ENCODE results near the gene CDKAL1.

CDKAL1 gene

DNA sequence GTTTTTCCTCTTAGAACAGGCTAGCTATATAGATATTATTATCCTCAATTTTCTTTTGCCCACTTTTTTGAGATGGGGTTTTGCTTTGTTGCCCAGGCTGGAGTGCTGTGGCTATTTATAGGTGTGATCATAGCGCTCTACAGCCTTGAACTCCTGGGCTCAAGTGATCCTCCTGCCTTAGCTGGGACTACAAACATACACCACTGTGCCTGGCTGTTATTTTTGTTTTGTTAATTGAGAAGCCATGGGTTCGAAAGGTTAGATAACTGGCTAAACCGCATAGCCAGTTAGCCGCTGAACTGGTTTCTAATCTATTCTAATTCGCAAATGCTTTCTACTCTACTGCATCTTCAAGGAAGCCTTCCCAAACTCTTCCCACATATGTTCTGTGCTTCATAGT is 425.8 kb downstream of the CDKAL1 start:
- no peaks in the 10 kb centered on the region for H3K27me3 ChIP-seq
- H3K9me3 ChIP-seq, result no peaks in the 10 kb centered on the region
- H3K4me3 ChIP-seq (ENCODE audit: low read depth, low read length), result no peak overlapping the region
- H3K36me3 ChIP-seq, result no peaks in the 10 kb centered on the region
- no peak for DNase-seq
- H3K4me1 ChIP-seq, result peaks cover 4% of the 10 kb centered on the region; the same call in 1 of the 2 replicates
- TF ChIP-seq, protein P1, sequence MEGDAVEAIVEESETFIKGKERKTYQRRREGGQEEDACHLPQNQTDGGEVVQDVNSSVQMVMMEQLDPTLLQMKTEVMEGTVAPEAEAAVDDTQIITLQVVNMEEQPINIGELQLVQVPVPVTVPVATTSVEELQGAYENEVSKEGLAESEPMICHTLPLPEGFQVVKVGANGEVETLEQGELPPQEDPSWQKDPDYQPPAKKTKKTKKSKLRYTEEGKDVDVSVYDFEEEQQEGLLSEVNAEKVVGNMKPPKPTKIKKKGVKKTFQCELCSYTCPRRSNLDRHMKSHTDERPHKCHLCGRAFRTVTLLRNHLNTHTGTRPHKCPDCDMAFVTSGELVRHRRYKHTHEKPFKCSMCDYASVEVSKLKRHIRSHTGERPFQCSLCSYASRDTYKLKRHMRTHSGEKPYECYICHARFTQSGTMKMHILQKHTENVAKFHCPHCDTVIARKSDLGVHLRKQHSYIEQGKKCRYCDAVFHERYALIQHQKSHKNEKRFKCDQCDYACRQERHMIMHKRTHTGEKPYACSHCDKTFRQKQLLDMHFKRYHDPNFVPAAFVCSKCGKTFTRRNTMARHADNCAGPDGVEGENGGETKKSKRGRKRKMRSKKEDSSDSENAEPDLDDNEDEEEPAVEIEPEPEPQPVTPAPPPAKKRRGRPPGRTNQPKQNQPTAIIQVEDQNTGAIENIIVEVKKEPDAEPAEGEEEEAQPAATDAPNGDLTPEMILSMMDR (IDR thresholded peaks at IDR 0.05; ENCODE audit: low read depth, low read length), result no peak

DNA sequence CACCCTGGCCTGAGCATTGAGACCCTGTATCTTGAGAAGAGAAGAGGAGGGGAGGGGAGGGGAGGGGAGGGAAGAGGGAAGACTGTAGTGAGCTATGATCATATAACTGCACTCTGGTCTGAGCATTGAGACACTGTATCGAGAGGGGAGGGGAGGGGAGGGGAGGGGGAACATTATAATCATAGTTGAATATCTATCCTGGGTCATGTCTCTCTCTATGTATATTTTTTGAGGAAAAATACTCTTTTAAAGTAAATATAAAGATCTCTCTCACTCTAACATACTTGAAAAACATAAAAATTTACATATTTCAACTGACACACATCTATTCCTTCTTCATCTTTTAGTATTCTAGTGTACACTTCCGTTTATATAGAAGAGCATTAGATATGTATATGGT is 431.0 kb downstream of the CDKAL1 start:
- TF ChIP-seq, protein P1 (IDR thresholded peaks at IDR 0.05; ENCODE audit: low read depth, low read length), result no peak
- peaks cover 3% of the 10 kb centered on the region; the same call in 1 of the 2 replicates for H3K9me3 ChIP-seq
- no peak for DNase-seq
- H3K36me3 ChIP-seq, result no peaks in the 10 kb centered on the region
- no peak overlapping the region for H3K4me3 ChIP-seq (ENCODE audit: low read depth, low read length)
- H3K4me1 ChIP-seq, result no peaks in the 10 kb centered on the region
- no peaks in the 10 kb centered on the region for H3K27me3 ChIP-seq

DNA sequence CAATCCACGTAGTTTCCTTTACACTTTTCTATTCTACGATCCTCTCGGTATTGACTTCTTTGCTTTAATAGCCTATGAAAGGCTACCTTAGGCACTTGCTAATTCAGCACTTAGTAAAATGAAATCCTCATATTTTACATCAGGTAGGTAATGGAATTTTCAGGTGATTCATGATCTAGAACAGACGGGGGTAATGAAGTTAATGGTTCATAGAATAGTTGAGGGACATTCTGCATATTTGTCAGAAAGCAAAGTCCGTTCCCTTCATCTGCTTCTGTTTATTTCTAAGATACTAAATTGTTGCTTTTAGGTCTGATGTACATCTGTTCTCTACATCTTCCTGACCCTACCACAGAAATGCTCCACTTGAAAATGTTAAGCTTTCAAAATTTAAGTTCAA is 431.7 kb downstream of the CDKAL1 start:
- TF ChIP-seq, protein P1 (IDR thresholded peaks at IDR 0.05; ENCODE audit: low read depth, low read length), result no peak
- Histone ChIP-seq H3K4me3 (ENCODE audit: low read depth, low read length) (no peak overlapping the region), H3K4me1 (no peaks in the 10 kb centered on the region)

DNA sequence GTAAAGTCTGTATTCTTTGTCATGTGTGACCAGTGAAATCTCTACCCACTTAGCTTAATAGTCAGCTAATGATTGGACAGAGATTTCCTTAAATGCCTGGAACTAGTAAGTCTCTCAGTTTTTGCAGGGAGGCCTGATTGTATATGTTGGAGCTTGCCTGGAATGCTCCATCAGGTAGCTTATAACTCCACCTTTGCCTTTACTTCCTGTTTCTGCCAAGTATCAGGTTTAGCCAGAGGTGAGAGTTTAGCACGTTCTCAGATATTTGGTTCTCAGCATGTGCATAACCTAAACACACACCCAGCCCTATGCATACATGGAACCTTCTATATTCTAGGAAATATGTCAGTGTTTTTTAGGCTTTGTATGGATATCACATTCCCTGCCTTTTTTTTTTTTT is 435.3 kb downstream of the CDKAL1 start:
- Histone ChIP-seq H3K36me3 (no peaks in the 10 kb centered on the region), H3K9me3 (peaks cover 3% of the 10 kb centered on the region; the same call in 1 of the 2 replicates), H3K27me3 (no peaks in the 10 kb centered on the region), H3K4me3 (ENCODE audit: low read depth, low read length) (no peak overlapping the region), H3K4me1 (no peaks in the 10 kb centered on the region)
- TF ChIP-seq, protein P1 (IDR thresholded peaks at IDR 0.05; ENCODE audit: low read depth, low read length), result no peak
- no peak for DNase-seq

More for the DNA sequence above, 431.7 kb downstream of the CDKAL1 start:
- no peak for DNase-seq
- H3K9me3 ChIP-seq, result peaks cover 3% of the 10 kb centered on the region; the same call in 1 of the 2 replicates
- no peaks in the 10 kb centered on the region for H3K36me3 ChIP-seq
- H3K27me3 ChIP-seq, result no peaks in the 10 kb centered on the region

DNA sequence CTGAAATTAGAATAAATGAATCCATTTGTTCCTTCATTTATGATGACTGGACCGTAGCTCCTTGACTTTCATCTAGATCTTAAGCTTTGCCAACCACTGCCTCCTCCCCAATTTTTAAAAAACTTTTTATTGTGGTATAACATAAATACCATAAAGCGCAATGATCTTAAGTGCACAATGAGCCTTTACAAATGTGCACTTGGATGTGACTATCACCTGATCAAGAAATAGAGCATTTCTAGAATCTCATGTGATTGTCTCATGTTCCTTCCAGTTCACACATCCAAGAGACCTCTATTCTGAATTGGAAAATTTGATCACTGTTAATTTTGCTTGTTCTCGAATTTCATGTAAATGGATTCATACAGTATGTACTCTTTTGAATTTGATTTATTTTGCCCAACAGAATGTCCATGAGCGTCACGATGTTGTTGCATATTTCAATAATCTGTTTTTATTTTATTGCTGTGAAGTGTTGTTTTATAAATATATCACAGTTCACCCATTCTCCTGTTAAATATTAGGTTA is 442.2 kb downstream of the CDKAL1 start:
- TF ChIP-seq, protein P1 (IDR thresholded peaks at IDR 0.05; ENCODE audit: low read depth, low read length), result no peak
- H3K9me3 ChIP-seq, result no peaks in the 10 kb centered on the region
- no peak overlapping the region for H3K4me3 ChIP-seq (ENCODE audit: low read depth, low read length)
- H3K4me1 ChIP-seq, result no peaks in the 10 kb centered on the region
- H3K27me3 ChIP-seq, result no peaks in the 10 kb centered on the region
- no peak for DNase-seq
- H3K36me3 ChIP-seq, result no peaks in the 10 kb centered on the region; the same call in 1 of the 2 replicates

DNA sequence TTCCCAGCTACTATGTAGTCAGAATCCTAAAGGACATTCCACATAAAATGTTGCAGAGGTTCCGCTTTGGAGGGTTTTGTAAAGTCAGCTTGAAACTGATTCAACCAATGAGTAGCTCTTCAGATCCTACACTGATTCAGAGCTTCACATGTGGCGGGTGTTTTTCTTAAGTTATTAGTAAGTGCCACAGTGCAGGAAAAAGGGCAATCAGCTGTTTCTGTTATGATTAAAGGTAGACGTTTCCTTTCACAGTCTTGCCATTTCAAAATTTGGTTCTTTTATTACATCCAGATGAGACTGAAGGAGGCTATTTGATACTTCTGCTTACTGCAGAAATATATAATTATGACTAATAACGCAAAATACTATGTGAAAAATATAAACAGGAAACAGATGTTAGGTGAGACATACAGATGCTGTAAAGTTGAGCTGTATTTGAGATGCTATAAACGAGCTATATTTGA is 443.9 kb downstream of the CDKAL1 start:
- Histone ChIP-seq H3K4me3 (ENCODE audit: low read depth, low read length) (no peak overlapping the region), H3K4me1 (no peaks in the 10 kb centered on the region), H3K27me3 (no peaks in the 10 kb centered on the region), H3K9me3 (no peaks in the 10 kb centered on the region), H3K36me3 (no peaks in the 10 kb centered on the region; the same call in 1 of the 2 replicates)
- TF ChIP-seq, protein P1 (IDR thresholded peaks at IDR 0.05; ENCODE audit: low read depth, low read length), result no peak
- DNase-seq, result no peak

All from BE2C (cell line).